GM13976 (cell line): ENCODE measurements around the gene SARM1.

Source experiments
- DNase-seq: peaks from one replicate; pipeline ENCODE4 v3.0.0; 2012; ENCODE audit warnings: low spot score
- CTCF ChIP-seq: IDR thresholded peaks from 2 replicates; pipeline ENCODE4 v1.5.1; 2012; ENCODE audit warnings: borderline replicate concordance, mild to moderate bottlenecking; ENCODE audit not compliant: insufficient read depth; ENCODE audit errors: extremely low read depth, missing control alignments, control extremely low read depth
- in situ Hi-C: fragments of 300-500 bp; cut with MboI; formaldehyde crosslinking; loops from one replicate; pipeline ENCODE4 v1.12.0; 2022; ENCODE audit warnings: low sequenced_read_pairs, mixed read lengths, inconsistent platforms; ENCODE audit not compliant: unreplicated experiment

Gene SARM1

GRCh38 chr17:28392491-28392890 lies 21.0 kb downstream of the SARM1 start:
- in situ Hi-C loops: no loop called here
- no peak for DNase-seq
- no peak for TF ChIP-seq CTCF

DNA sequence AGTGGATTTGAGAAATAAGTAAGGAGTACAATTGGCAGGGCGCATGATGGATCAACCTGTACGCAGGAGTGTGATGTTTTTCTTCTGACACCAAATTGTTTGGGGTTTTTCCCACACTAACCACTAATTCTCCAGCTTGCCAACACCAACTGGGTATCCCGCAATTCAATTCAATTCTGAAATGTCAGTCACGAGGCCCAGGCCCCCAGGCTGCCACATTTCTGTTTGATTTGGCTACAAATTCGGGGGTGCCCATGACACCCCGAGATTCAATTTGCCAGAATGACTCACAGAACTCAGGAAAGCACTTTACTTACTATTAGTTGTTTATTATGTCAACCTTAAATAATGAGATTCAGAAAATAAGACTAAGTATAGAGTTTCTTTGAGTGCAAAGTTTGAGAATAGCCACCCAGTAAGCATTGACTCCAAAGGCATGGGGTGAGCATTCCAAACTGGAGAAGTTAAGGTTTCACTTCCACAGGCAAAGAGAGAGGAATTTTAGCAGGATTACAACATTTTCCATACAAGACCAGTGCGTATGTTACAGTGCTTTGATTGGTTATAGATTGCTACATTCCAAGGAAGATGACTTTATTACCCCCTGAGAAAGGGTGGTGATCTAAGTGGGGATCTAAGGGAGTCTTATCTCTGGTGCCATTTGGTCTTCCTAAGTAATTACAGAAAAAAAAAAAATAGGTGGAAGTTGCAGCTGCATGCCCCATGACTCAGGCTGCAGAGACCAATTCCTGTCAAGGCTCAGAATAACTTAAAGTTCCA lies 23.0 kb downstream of the SARM1 start:
- in situ Hi-C loops: no loop called here
- no peak for TF ChIP-seq CTCF
- no peak for DNase-seq

- DNase-seq: no peak
- no peak for TF ChIP-seq CTCF
- in situ Hi-C loops: no loop called here
Measured at GRCh38 chr17:28395426-28395825, 23.9 kb downstream of the SARM1 start.

DNA sequence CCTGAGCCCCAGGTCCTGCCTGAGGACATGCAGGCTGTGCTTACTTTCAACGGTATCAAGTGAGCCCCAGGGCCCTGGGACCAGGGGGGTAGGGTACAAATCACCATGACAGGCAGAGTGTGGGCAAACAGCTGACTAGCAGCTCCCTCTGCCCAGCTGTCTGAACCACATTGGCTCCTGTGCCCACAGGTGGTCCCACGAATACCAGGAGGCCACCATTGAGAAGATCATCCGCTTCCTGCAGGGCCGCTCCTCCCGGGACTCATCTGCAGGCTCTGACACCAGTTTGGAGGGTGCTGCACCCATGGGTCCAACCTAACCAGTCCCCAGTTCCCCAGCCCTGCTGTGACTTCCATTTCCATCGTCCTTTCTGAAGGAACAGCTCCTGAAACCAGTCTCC lies 24.5 kb downstream of the SARM1 start:
- in situ Hi-C loops: no loop called here
- no peak for TF ChIP-seq CTCF
- DNase-seq: no peak

DNA sequence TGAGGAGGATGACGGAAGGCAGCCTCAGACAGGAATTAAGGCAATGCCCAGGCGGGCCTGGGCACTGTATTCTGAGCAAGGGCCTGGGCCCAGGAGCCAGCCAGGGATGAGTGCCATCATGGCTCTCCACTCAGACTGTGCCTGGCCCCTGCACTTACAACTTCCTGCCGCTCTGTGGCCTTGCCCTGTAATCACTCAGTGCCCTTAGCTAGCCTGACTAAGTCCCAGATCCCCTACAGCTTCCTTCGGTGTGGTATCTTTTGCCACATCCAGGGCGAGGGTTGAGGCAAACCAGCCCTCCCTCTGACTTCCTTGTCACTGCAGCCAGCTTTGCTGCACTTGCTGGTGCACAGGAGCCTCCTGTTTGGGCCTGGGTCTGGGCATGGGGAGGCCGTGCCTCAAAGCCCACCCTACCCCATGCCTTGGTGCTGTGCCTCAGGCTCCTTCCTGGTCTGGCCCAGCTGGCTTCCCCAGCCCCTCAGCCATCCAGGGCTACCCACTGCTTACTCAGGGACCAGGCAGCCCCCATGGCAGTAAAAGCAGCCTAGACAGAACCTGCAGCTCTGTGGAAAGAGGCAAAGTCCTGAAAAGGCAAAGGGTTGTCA lies 25.2 kb downstream of the SARM1 start:
- no peak for DNase-seq
- in situ Hi-C loops: no loop called here
- TF ChIP-seq CTCF: no peak

GRCh38 chr17:28397275-28397674 lies 25.8 kb downstream of the SARM1 start:
- in situ Hi-C loops: no loop called here
- no peak for TF ChIP-seq CTCF
- DNase-seq: no peak
